ENCODE results near the gene DCHS2.

Gene DCHS2

DNA sequence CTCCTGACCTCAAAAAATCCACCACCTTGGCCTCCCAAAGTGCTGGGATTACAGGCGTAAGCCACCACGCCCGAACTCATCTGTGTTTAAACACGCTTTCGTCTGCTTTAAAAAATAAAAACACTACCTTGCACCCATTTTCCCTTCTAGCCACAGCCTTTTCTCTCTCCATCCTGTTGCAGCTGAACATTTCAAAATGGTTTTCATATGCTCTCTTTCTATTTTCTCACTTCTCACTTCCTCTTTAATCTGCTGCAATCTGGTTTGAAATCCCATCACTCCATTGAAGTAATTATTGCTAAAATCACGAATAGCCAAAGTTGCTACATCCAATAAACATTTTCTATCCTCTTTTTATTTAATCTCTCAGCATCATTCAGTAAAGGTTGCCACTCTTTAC, 70.0 kb downstream of the DCHS2 start:
- Histone ChIP-seq H3K9ac (ENCODE audit: low read length) (no peak overlapping the region), H3K9me3 (ENCODE audit: low read length) (no peaks in the 10 kb centered on the region), H3K27me3 (ENCODE audit: insufficient read depth, low read length) (no peaks in the 10 kb centered on the region), H2AFZ (ENCODE audit: low read length) (no peak overlapping the region), H3K79me2 (ENCODE audit: insufficient read depth, low read length) (no peaks in the 10 kb centered on the region), H3F3A (ENCODE audit: insufficient read depth, low read length) (no peaks in the 10 kb centered on the region), H3K27ac (ENCODE audit: low read depth, low read length, poor library complexity, severe bottlenecking) (no peak overlapping the region), H3K36me3 (ENCODE audit: insufficient read depth, low read length) (no peaks in the 10 kb centered on the region), H3K4me2 (ENCODE audit: low read length) (no peak overlapping the region), H3K4me1 (ENCODE audit: insufficient read depth, low read length, severe bottlenecking) (peaks cover 1% of the 10 kb centered on the region), H3K4me3 (ENCODE audit: low read depth, low read length, poor library complexity, severe bottlenecking) (no peak overlapping the region), H4K20me1 (ENCODE audit: insufficient read depth, low read length) (no peaks in the 10 kb centered on the region), H3K9me2 (ENCODE audit: low read depth, low read length) (no peaks in the 10 kb centered on the region)
- TF ChIP-seq, protein P1, sequence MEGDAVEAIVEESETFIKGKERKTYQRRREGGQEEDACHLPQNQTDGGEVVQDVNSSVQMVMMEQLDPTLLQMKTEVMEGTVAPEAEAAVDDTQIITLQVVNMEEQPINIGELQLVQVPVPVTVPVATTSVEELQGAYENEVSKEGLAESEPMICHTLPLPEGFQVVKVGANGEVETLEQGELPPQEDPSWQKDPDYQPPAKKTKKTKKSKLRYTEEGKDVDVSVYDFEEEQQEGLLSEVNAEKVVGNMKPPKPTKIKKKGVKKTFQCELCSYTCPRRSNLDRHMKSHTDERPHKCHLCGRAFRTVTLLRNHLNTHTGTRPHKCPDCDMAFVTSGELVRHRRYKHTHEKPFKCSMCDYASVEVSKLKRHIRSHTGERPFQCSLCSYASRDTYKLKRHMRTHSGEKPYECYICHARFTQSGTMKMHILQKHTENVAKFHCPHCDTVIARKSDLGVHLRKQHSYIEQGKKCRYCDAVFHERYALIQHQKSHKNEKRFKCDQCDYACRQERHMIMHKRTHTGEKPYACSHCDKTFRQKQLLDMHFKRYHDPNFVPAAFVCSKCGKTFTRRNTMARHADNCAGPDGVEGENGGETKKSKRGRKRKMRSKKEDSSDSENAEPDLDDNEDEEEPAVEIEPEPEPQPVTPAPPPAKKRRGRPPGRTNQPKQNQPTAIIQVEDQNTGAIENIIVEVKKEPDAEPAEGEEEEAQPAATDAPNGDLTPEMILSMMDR (IDR thresholded peaks at IDR 0.05; ENCODE audit: low read length): no peak
- no peak for TF ChIP-seq EZH2 (IDR thresholded peaks at IDR 0.05; ENCODE audit: borderline replicate concordance, low read length)

DNA sequence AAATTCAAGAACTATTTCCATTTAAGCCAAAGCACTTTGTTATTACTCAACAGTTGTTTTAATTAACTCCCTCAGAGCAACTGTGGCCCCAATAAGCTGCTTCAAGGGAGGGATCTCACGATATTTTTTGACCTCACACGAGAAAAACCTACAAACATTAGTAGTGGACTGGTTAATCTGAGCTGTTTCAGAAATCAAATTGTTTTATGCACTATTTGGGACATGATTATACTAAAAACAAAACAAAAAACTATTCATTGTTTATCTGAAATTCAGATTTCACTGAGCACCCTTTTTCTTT, 74.3 kb downstream of the DCHS2 start:
- no peak for TF ChIP-seq EZH2 (IDR thresholded peaks at IDR 0.05; ENCODE audit: borderline replicate concordance, low read length)
- TF ChIP-seq, protein P1 (IDR thresholded peaks at IDR 0.05; ENCODE audit: low read length): no peak
- Histone ChIP-seq H3K36me3 (ENCODE audit: insufficient read depth, low read length) (no peaks in the 10 kb centered on the region), H3K27ac (ENCODE audit: low read depth, low read length, poor library complexity, severe bottlenecking) (no peak overlapping the region), H3K27me3 (ENCODE audit: insufficient read depth, low read length) (no peaks in the 10 kb centered on the region), H3K9me3 (ENCODE audit: low read length) (no peaks in the 10 kb centered on the region), H4K20me1 (ENCODE audit: insufficient read depth, low read length) (no peaks in the 10 kb centered on the region), H3K4me3 (ENCODE audit: low read depth, low read length, poor library complexity, severe bottlenecking) (no peak overlapping the region), H3K9me2 (ENCODE audit: low read depth, low read length) (no peaks in the 10 kb centered on the region), H3K4me2 (ENCODE audit: low read length) (0 out of 2 replicates have a peak overlapping the region, but pooled peaks have one; percentile 54), H2AFZ (ENCODE audit: low read length) (no peak overlapping the region), H3K9ac (ENCODE audit: low read length) (no peak overlapping the region), H3F3A (ENCODE audit: insufficient read depth, low read length) (no peaks in the 10 kb centered on the region), H3K4me1 (ENCODE audit: insufficient read depth, low read length, severe bottlenecking) (peaks cover 6% of the 10 kb centered on the region), H3K79me2 (ENCODE audit: insufficient read depth, low read length) (no peaks in the 10 kb centered on the region)

DNA sequence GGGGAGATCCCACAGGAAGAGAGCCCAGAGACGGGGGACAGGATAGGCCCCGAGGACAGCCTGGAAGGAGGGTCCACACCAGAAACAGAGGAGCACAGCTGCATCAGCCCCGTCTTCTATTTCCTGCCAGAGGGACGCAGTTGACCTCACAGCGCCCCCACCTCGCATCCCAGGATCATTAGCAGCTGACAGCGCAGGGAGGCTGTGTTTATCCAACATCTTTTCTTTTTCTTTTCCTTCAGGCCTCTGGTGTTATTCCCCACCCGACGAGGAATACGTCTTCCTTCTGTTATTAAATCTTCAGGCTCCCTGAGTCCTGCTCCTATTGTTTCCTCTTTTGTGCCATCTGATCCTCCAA, 75.4 kb downstream of the DCHS2 start:
- Histone ChIP-seq H3K9me2 (ENCODE audit: low read depth, low read length) (no peaks in the 10 kb centered on the region), H3K27ac (ENCODE audit: low read depth, low read length, poor library complexity, severe bottlenecking) (no peak overlapping the region), H2AFZ (ENCODE audit: low read length) (no peak overlapping the region), H3K4me3 (ENCODE audit: low read depth, low read length, poor library complexity, severe bottlenecking) (peak overlapping the region; percentile 43), H3K36me3 (ENCODE audit: insufficient read depth, low read length) (no peaks in the 10 kb centered on the region), H3K27me3 (ENCODE audit: insufficient read depth, low read length) (no peaks in the 10 kb centered on the region), H3K9me3 (ENCODE audit: low read length) (no peaks in the 10 kb centered on the region), H3K4me1 (ENCODE audit: insufficient read depth, low read length, severe bottlenecking) (peaks cover 6% of the 10 kb centered on the region), H4K20me1 (ENCODE audit: insufficient read depth, low read length) (no peaks in the 10 kb centered on the region), H3F3A (ENCODE audit: insufficient read depth, low read length) (no peaks in the 10 kb centered on the region), H3K79me2 (ENCODE audit: insufficient read depth, low read length) (no peaks in the 10 kb centered on the region), H3K9ac (ENCODE audit: low read length) (no peak overlapping the region), H3K4me2 (ENCODE audit: low read length) (peak overlapping the region; percentile 54)
- no peak for TF ChIP-seq EZH2 (IDR thresholded peaks at IDR 0.05; ENCODE audit: borderline replicate concordance, low read length)
- TF ChIP-seq, protein P1 (IDR thresholded peaks at IDR 0.05; ENCODE audit: low read length): no peak
